Measurements from ENCODE around the gene WT1.

DNA sequence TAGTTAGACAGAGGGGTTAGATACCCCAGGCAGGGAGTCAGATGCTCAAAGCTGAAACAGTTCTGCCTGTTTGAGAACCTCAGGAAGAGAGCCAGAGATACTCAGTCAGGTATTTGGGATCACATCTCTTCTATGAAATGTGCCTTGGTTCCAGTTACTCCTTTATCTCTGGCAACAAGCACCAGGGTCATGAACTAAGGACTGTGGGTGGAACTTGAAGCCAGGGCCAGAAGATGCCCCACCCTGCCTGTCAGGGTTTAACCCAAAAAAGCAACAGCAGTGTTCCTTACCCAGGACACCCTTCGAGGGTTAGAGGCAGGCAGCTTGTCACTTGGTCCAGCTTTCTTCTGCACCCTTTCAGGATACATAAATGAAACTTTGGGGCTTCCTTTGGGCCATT, 15.0 kb upstream of the WT1 start:
- TF ChIP-seq, protein P1, sequence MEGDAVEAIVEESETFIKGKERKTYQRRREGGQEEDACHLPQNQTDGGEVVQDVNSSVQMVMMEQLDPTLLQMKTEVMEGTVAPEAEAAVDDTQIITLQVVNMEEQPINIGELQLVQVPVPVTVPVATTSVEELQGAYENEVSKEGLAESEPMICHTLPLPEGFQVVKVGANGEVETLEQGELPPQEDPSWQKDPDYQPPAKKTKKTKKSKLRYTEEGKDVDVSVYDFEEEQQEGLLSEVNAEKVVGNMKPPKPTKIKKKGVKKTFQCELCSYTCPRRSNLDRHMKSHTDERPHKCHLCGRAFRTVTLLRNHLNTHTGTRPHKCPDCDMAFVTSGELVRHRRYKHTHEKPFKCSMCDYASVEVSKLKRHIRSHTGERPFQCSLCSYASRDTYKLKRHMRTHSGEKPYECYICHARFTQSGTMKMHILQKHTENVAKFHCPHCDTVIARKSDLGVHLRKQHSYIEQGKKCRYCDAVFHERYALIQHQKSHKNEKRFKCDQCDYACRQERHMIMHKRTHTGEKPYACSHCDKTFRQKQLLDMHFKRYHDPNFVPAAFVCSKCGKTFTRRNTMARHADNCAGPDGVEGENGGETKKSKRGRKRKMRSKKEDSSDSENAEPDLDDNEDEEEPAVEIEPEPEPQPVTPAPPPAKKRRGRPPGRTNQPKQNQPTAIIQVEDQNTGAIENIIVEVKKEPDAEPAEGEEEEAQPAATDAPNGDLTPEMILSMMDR (IDR thresholded peaks at IDR 0.05; ENCODE audit: low read depth, low read length), result no peak
- TF ChIP-seq EZH2phosphoT487 (IDR thresholded peaks at IDR 0.05; ENCODE audit: low read depth), result no peak

Data from OCI-LY3 (cell line).